HG02763 (cell line): ENCODE measurements around the gene SCFD1.
"Not testable (repeated sequence)": the region's sequence is repeated elsewhere in the genome, so short reads cannot be mapped to it uniquely, and the experiment has no call there.

Source experiments
- ATAC-seq: cut with Tn5 transposase; IDR thresholded peaks from one replicate; pipeline ENCODE4 v1.9.1; 2021; ENCODE audit warnings: mild to moderate bottlenecking, moderate library complexity; ENCODE audit not compliant: unreplicated experiment

Gene SCFD1

GRCh38 chr14:30669594-30669993, 47.5 kb downstream of the SCFD1 start:
- ATAC-seq, result no peak

GRCh38 chr14:30673071-30673470, 51.0 kb downstream of the SCFD1 start:
- ATAC-seq, result no peak

GRCh38 chr14:30678926-30679431, 56.9 kb downstream of the SCFD1 start:
- ATAC-seq, result no peak

DNA sequence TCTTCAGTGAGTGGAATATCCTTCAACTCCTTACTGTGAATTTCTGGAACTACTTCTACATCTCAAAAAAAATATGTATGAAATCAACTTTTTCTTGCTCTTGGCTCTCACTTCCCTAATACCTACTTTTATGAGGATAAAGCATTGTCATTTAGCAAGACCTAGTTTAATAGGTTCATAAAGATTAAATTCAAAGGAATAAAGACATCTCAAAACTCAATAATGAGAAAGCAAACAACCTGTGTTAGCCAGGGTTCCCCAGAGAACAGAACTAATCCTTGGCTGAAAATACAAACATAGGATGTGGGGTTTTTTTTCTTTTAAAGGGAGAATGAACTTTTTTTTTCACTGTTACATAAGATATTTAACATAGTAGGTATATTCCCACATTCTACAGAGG, 57.9 kb downstream of the SCFD1 start:
- no peak for ATAC-seq

GRCh38 chr14:30680776-30681175, 58.7 kb downstream of the SCFD1 start:
- ATAC-seq, result not testable (repeated sequence)

- ATAC-seq, result no peak
These were observed 59.7 kb downstream of the SCFD1 start for GRCh38 chr14:30681752-30682355.

DNA sequence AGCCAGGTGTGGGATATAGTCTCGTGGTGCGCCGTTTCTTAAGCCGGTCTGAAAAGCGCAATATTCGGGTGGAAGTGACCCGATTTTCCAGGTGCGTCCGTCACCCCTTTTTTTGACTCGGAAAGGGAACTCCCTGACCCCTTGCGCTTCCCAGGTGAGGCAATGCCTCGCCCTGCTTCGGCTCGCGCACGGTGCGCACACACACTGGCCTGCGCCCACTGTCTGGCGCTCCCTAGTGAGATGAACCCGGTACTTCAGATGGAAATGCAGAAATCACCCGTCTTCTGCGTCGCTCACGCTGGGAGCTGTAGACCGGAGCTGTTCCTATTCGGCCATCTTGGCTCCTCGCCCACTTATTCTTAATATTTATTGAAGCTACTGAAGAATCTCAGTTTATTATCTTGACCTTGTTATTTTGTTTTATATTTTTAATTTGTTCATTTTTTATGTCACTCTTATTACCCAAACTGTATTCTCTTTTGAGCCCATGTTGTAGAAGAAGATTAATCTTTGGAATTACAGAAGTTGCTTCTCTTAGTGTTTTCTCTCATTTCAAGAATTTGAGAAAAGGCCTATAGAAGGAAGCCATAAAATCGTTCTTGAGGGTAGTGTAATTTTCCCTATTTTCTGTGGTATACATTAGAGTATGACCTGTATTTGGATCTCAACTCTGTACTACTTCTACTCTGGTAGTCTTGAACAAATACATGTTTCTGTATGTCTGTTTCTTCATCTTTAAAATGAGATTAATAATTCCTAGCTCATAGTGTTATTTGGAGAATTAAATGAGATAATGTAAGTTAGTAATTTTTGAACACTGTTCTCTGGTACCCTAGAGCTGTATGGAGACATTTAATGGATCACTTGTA, 68.6 kb downstream of the SCFD1 start:
- not testable (repeated sequence) for ATAC-seq

DNA sequence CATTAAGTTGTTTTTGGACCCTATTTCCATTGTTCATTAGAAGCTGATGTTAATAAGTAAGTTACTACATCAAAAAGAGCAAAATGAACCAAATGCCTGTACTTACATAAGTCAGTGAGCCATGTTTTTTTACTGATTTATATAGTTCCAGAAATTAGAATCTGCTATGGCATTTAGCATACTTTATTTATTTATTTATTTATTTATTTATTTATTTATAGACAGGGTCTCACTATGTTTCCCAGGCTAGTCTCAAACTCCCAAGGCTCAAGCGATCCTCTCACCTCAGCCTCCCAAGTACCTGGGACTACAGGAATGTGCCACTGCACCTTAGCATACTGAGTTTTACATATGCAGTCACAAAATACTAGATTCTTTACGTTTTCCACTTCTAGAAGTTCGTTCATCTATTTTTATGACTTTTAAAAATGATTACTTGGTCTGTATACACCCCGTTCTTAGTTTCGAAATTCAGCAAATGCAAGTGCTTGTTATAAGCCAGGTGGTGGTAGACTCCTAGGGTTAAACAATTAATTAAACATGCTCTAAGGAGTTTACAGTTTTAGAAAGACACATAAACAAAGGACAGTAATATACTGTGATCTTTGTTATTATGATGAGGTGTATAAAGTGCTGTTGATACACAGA, 69.8 kb downstream of the SCFD1 start:
- ATAC-seq, result no peak

- ATAC-seq, result no peak
These were observed 70.5 kb downstream of the SCFD1 start for GRCh38 chr14:30692669-30693068.

- no peak for ATAC-seq
These were observed 76.3 kb downstream of the SCFD1 start for GRCh38 chr14:30698463-30698862.

- ATAC-seq, result no peak
These were observed 84.6 kb downstream of the SCFD1 start for GRCh38 chr14:30706704-30707103.

DNA sequence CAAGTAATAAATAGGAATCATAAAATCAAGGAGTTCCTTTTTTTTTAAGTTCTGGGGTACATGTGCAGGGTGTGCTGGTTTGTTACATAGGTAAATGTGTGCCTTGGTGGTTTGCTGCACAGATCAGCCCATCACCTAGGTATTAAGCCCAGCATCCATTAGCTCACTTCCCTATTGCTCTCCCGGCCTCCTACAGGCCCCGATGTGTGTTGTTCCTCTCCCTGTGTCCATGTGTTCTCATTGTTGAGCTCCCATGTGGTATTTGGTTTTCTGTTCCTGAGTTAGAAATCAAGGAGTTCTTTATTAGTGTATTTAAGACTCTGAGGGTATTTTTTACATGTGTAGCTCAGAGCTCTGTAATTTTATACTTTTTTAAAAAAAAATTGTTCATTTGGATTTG, 86.0 kb downstream of the SCFD1 start:
- ATAC-seq, result no peak

GRCh38 chr14:30709201-30709600, 87.1 kb downstream of the SCFD1 start:
- no peak for ATAC-seq

DNA sequence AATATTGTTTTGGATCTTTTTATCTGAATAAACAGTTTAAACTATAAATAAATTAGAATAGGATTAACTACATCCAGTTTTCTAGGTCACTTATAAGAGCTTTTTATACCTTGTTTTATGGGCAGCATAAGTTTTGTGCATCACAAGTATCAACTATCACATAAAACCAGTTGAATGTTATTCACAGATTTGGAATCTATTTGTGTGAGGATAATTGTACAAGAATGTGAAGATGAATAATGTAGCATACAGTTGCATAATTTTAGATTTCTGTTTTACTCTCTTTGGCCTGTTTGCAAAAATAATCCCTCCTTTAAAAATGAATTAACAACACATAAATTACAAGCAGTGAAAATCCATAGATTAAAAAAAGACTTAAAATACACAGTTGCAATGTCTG, 88.8 kb downstream of the SCFD1 start:
- no peak for ATAC-seq

DNA sequence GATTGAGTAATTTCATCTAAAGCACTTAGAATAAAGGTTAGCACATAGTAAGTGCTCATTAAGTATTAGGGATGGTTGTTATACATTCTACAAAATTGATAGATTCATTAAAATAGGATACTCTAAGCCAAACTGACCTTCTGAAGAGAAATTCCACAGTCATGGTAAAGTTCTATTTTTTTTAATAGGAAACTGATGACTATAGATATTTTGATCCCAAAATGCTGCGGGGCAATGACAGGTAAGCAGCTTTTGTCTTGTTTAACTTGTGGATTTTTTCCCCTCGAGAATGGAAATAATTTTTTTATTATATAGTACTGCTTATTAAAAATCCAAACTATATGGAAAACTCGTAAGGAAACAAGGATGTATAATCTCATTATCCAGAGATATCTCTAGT, 97.0 kb downstream of the SCFD1 start:
- ATAC-seq, result no peak

- no peak for ATAC-seq
These were observed 103.6 kb downstream of the SCFD1 start for GRCh38 chr14:30725763-30726162.

GRCh38 chr14:30728471-30728870, 106.4 kb downstream of the SCFD1 start:
- no peak for ATAC-seq

DNA sequence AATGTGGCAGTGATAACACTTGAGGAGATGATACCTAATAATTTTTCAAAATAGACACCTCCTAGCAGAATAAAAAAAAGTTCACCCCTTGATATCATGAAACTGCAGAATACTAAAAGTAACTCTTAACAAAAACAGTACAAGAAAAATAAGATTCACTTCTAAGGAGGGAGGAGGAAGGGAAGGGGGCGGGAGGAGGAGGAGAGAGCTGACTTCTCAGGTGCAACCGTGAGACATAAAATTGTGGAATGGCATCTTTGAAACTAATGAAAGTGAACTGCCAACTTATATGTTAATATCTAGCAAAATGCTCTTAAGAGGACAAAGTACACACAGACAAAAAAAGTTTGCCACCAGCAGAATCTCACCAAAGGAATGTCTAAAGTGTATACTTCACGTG, 115.8 kb downstream of the SCFD1 start:
- ATAC-seq, result no peak

GRCh38 chr14:30738978-30739377, 116.9 kb downstream of the SCFD1 start:
- ATAC-seq, result no peak

DNA sequence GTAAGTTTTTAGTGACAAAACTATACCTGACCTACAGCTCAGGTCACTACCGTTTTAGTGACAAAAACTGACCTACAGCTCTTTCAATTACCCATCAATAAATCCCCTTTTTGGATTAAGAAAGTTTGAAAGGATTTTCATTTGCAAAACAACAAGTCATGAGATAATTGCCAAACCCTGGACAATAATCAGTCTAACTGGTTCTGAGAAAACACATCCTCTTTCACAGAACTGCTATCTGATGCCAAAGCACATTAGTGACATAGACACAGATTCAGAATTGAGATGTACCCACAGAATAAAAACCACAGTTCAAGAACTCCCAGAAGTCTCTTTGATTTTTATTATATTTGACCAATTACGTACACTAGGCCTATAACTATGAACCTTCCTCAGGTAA, 126.2 kb downstream of the SCFD1 start:
- no peak for ATAC-seq

DNA sequence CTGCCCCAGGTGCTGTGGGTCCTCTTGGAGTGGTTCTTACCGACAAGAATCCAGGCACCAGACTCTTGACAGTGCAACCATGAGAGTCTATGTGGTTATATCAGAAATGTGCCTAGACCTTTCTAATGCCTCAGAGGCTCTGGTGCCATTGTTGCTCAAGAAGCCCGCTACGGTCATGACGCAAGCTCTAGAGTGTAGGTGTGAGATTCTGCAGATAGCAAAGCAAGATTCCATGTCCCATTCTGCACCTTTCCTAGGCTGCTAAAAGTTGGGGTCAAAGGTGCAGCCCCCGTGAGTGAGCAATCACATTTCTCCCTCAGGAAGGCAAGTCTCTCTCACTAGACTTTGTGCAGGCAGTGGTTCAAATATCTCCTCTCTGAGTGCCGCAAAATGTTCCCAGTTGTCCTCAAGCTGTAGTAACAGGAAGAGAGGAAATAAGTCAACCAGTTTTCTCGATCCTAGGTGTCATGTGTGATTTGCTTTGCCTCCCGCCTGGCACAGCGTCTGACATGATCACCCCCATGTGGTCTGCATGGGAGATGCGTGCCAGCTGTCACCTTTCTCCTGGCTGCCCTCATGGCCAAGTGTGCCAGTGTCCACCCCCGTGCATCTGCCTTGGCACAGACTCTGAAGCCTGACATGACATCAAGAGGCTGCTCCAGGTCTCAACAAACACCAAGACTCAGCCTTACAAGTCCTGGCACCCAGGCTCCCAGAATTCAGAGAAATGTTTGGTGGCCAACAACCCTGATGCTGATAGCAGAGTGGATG, 129.7 kb downstream of the SCFD1 start:
- ATAC-seq, result no peak
